ENCODE results near the gene PMPCA.

- TF ChIP-seq CTCF (IDR thresholded peaks at IDR 0.05; ENCODE audit: extremely low read depth in 1 of 2, insufficient read depth in 1 of 2, low read depth in 1 of 2, low read length in 2 of 2) (no peak), POLR2AphosphoS5 (IDR thresholded peaks at IDR 0.05; ENCODE audit: insufficient read depth, low read depth, low read length) (no peak), POLR2A (IDR thresholded peaks at IDR 0.05; ENCODE audit: low read depth, low read length) (no peak), GATA2 (IDR thresholded peaks at IDR 0.05; ENCODE audit: insufficient read depth, insufficient read length, low read depth, low read length) (no peak), EZH2 (IDR thresholded peaks at IDR 0.05; ENCODE audit: borderline replicate concordance, low read depth, low read length, severe bottlenecking) (no peak)
- TF ChIP-seq, protein P1, sequence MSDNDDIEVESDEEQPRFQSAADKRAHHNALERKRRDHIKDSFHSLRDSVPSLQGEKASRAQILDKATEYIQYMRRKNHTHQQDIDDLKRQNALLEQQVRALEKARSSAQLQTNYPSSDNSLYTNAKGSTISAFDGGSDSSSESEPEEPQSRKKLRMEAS (IDR thresholded peaks at IDR 0.05; ENCODE audit: insufficient read depth, insufficient read length): no peak
Observed at GRCh38 chr9:136361047-136361753, 49.3 kb upstream of the PMPCA start.

Measured in endothelial cell of umbilical vein (primary cell).